IPS-11a (cell line): ENCODE results near the gene VPREB1.
"Not testable (repeated sequence)": the region's sequence is repeated elsewhere in the genome, so short reads cannot be mapped to it uniquely, and the experiment has no call there.

Source experiments
- H3K4me3 ChIP-seq: one replicate; pipeline ENCODE4 v1.5.1; 2013; ENCODE audit warnings: low read depth, low read length, control low read depth

VPREB1 gene

GRCh38 chr22:22244316-22245250, at the start of gene VPREB1:
VPREB1 (plus strand) TSS chr22:22244786; CDS start chr22:22244814, 28 bp downstream.
- H3K4me3 ChIP-seq = no peak within 1 kb of the TSS

GRCh38 chr22:22194931-22195264, 49.7 kb upstream of the VPREB1 start:
- no peak overlapping the region for H3K4me3 ChIP-seq

- no peak overlapping the region for H3K4me3 ChIP-seq
Measured at GRCh38 chr22:22195265-22196017, 49.1 kb upstream of the VPREB1 start.

- no peak overlapping the region for H3K4me3 ChIP-seq
Measured at GRCh38 chr22:22196018-22196533, 48.5 kb upstream of the VPREB1 start.

GRCh38 chr22:22196833-22197477, 47.6 kb upstream of the VPREB1 start:
- no peak overlapping the region for H3K4me3 ChIP-seq

GRCh38 chr22:22197993-22198402, 46.6 kb upstream of the VPREB1 start:
- no peak overlapping the region for H3K4me3 ChIP-seq

- H3K4me3 ChIP-seq = no peak overlapping the region
Measured at GRCh38 chr22:22198751-22199150, 45.8 kb upstream of the VPREB1 start.

GRCh38 chr22:22199634-22200033, 45.0 kb upstream of the VPREB1 start:
- H3K4me3 ChIP-seq = no peak overlapping the region

- H3K4me3 ChIP-seq = no peak overlapping the region
Measured at GRCh38 chr22:22200569-22201184, 43.9 kb upstream of the VPREB1 start.

- no peak overlapping the region for H3K4me3 ChIP-seq
Measured at GRCh38 chr22:22201185-22201929, 43.2 kb upstream of the VPREB1 start.

GRCh38 chr22:22201930-22202343, 42.6 kb upstream of the VPREB1 start:
- no peak overlapping the region for H3K4me3 ChIP-seq

GRCh38 chr22:22203048-22203971, 41.3 kb upstream of the VPREB1 start:
- H3K4me3 ChIP-seq = no peak overlapping the region

GRCh38 chr22:22207845-22208564, 36.6 kb upstream of the VPREB1 start:
- no peak overlapping the region for H3K4me3 ChIP-seq

- H3K4me3 ChIP-seq = no peak overlapping the region
Measured at GRCh38 chr22:22208652-22209051, 35.9 kb upstream of the VPREB1 start.

GRCh38 chr22:22209080-22209640, 35.4 kb upstream of the VPREB1 start:
- not testable (repeated sequence) for H3K4me3 ChIP-seq

- H3K4me3 ChIP-seq = no peak overlapping the region
Measured at GRCh38 chr22:22210375-22210774, 34.2 kb upstream of the VPREB1 start.

GRCh38 chr22:22210889-22211833, 33.4 kb upstream of the VPREB1 start:
- no peak overlapping the region for H3K4me3 ChIP-seq
